ENCODE measurements around the gene ACP2.

Gene ACP2

GRCh38 chr11:47244448-47245350, 3.9 kb downstream of the ACP2 start:
- Histone ChIP-seq H2AFZ (ENCODE audit: low read length) (no peak overlapping the region), H3K27me3 (replicated peaks; ENCODE audit: insufficient read depth, low read length) (no peaks in the 10 kb centered on the region), H3K36me3 (replicated peaks; ENCODE audit: insufficient read depth, low read length) (no peaks in the 10 kb centered on the region), H3K9me3 (replicated peaks; ENCODE audit: insufficient read depth, low read length) (no peaks in the 10 kb centered on the region), H3K4me3 (ENCODE audit: low read length) (no peak overlapping the region), H3K4me1 (ENCODE audit: low read length) (peaks cover 9% of the 10 kb centered on the region), H3K9me2 (replicated peaks; ENCODE audit: insufficient read depth, low read length) (no peaks in the 10 kb centered on the region), H3K4me2 (ENCODE audit: low read depth, low read length) (no peak overlapping the region), H3F3A (ENCODE audit: insufficient read depth, low read length) (no peaks in the 10 kb centered on the region; the same call in 1 of the 2 replicates), H3K9ac (ENCODE audit: low read length) (no peak overlapping the region), H3K27ac (ENCODE audit: low read length) (no peak overlapping the region), H4K20me1 (ENCODE audit: insufficient read depth, low read length) (no peaks in the 10 kb centered on the region), H3K79me2 (ENCODE audit: low read length) (peaks cover 26% of the 10 kb centered on the region)
- no peak for DNase-seq
- TF ChIP-seq EZH2 (optimal IDR thresholded peaks at IDR 0.05; ENCODE audit: low read depth, low read length) (no peak), EZH2phosphoT487 (IDR thresholded peaks at IDR 0.05; ENCODE audit: low read length) (no peak)
- TF ChIP-seq, protein P1, sequence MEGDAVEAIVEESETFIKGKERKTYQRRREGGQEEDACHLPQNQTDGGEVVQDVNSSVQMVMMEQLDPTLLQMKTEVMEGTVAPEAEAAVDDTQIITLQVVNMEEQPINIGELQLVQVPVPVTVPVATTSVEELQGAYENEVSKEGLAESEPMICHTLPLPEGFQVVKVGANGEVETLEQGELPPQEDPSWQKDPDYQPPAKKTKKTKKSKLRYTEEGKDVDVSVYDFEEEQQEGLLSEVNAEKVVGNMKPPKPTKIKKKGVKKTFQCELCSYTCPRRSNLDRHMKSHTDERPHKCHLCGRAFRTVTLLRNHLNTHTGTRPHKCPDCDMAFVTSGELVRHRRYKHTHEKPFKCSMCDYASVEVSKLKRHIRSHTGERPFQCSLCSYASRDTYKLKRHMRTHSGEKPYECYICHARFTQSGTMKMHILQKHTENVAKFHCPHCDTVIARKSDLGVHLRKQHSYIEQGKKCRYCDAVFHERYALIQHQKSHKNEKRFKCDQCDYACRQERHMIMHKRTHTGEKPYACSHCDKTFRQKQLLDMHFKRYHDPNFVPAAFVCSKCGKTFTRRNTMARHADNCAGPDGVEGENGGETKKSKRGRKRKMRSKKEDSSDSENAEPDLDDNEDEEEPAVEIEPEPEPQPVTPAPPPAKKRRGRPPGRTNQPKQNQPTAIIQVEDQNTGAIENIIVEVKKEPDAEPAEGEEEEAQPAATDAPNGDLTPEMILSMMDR (IDR thresholded peaks at IDR 0.05; ENCODE audit: low read length), result no peak

GRCh38 chr11:47243454-47243853, 5.2 kb downstream of the ACP2 start:
- DNase-seq, result no peak
- no peak for TF ChIP-seq EZH2phosphoT487 (IDR thresholded peaks at IDR 0.05; ENCODE audit: low read length)
- TF ChIP-seq EZH2 (optimal IDR thresholded peaks at IDR 0.05; ENCODE audit: low read depth, low read length), result no peak
- TF ChIP-seq, protein P1 (IDR thresholded peaks at IDR 0.05; ENCODE audit: low read length), result no peak
- Histone ChIP-seq H3K9me3 (replicated peaks; ENCODE audit: insufficient read depth, low read length) (no peaks in the 10 kb centered on the region), H3K4me3 (ENCODE audit: low read length) (no peak overlapping the region), H3K79me2 (ENCODE audit: low read length) (peaks cover 15% of the 10 kb centered on the region), H3K4me2 (ENCODE audit: low read depth, low read length) (no peak overlapping the region), H3F3A (ENCODE audit: insufficient read depth, low read length) (no peaks in the 10 kb centered on the region; the same call in 1 of the 2 replicates), H3K27ac (ENCODE audit: low read length) (no peak overlapping the region), H2AFZ (ENCODE audit: low read length) (no peak overlapping the region), H3K36me3 (replicated peaks; ENCODE audit: insufficient read depth, low read length) (no peaks in the 10 kb centered on the region), H3K9me2 (replicated peaks; ENCODE audit: insufficient read depth, low read length) (no peaks in the 10 kb centered on the region), H4K20me1 (ENCODE audit: insufficient read depth, low read length) (no peaks in the 10 kb centered on the region), H3K4me1 (ENCODE audit: low read length) (peaks cover 9% of the 10 kb centered on the region), H3K9ac (ENCODE audit: low read length) (no peak overlapping the region), H3K27me3 (replicated peaks; ENCODE audit: insufficient read depth, low read length) (no peaks in the 10 kb centered on the region)

DNA sequence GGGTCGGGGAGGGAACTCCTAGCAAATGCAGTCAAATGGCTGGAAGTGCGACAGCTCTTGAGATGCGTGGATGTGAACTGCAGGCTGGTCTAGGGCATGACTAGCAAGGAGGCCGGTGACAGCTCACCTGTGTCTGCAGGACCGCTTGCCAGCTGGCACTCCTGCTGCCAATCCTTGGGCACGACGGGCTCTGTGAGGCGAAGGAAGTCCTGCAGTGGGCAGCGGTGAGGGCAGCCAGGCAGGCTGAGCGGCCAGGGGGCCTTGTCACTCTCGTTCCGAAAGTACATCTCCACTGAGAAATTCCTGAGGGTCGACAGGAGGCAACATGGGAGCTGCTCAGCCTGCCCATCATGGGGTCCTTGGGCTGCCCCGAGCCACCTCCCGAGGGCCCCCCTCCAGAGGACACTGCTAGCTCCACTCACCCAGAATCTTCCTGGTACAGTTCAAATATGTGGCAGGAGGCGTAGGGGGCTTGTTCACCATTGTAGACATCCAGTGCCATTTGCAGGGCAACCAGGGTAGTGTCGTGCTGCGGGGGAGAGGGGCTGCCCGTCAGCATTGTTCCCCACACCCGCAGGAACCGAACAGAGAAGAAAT, 5.9 kb downstream of the ACP2 start:
- H2AFZ ChIP-seq (ENCODE audit: low read length), result no peak overlapping the region
- TF ChIP-seq EZH2 (optimal IDR thresholded peaks at IDR 0.05; ENCODE audit: low read depth, low read length), result no peak
- TF ChIP-seq EZH2phosphoT487 (IDR thresholded peaks at IDR 0.05; ENCODE audit: low read length), result no peak
- TF ChIP-seq, protein P1 (IDR thresholded peaks at IDR 0.05; ENCODE audit: low read length), result no peak
- H3K9me3 ChIP-seq (replicated peaks; ENCODE audit: insufficient read depth, low read length), result no peaks in the 10 kb centered on the region
- H3K27ac ChIP-seq (ENCODE audit: low read length), result no peak overlapping the region
- no peaks in the 10 kb centered on the region for H3K36me3 ChIP-seq (replicated peaks; ENCODE audit: insufficient read depth, low read length)
- peaks cover 4% of the 10 kb centered on the region for H3K4me1 ChIP-seq (ENCODE audit: low read length)
- no peaks in the 10 kb centered on the region; the same call in 1 of the 2 replicates for H3F3A ChIP-seq (ENCODE audit: insufficient read depth, low read length)
- H3K9ac ChIP-seq (ENCODE audit: low read length), result no peak overlapping the region
- no peaks in the 10 kb centered on the region for H4K20me1 ChIP-seq (ENCODE audit: insufficient read depth, low read length)
- no peaks in the 10 kb centered on the region for H3K27me3 ChIP-seq (replicated peaks; ENCODE audit: insufficient read depth, low read length)
- H3K4me2 ChIP-seq (ENCODE audit: low read depth, low read length), result no peak overlapping the region
- no peaks in the 10 kb centered on the region for H3K9me2 ChIP-seq (replicated peaks; ENCODE audit: insufficient read depth, low read length)
- no peak overlapping the region for H3K4me3 ChIP-seq (ENCODE audit: low read length)
- DNase-seq, result no peak
- peaks cover 7% of the 10 kb centered on the region for H3K79me2 ChIP-seq (ENCODE audit: low read length)
